CD8-positive, alpha-beta memory T cell (primary cell): ENCODE results near the gene ITPR3. TPM values are rescaled to one million over a fixed set of nuclear protein-coding genes. Genes with fewer than 3 reads are reported as not detected.
A peak's percentile ranks its signal among the peaks of the same experiment; 100 is the strongest.

Source experiments
- CTCF ChIA-PET: fragments of 350-600 bp; sonication (Branson Sonifier 250); formaldehyde crosslinking; loops from one replicate; lab custom pipeline; 2021; ENCODE audit warnings: antibody characterized with exemption; lab: Charles Lee
- POLR2A ChIA-PET: fragments of 350-600 bp; sonication (Branson Sonifier 250); formaldehyde crosslinking; loops from one replicate; lab custom pipeline; 2021; ENCODE audit warnings: antibody characterized with exemption; lab: Charles Lee
- DNase-seq, 5 donors: peaks; one replicate each; pipeline versions ENCODE4 v3.0.0 to v3.0.0-alpha.2; 2020 to 2022; ENCODE audit warnings: mixed read lengths in 1 of 5
- H3K27ac ChIP-seq: one replicate; pipeline ENCODE4 v1.7.0; 2013; ENCODE audit warnings: low read depth, mild to moderate bottlenecking, low read length, moderate library complexity
- H3K27me3 ChIP-seq: 2 replicates; pipeline ENCODE4 v1.7.0; 2013; ENCODE audit warnings: low read length, mild to moderate bottlenecking; ENCODE audit not compliant: insufficient read depth, poor library complexity, severe bottlenecking
- H3K36me3 ChIP-seq: 2 replicates; pipeline ENCODE4 v1.7.0; 2013; ENCODE audit warnings: mild to moderate bottlenecking, low read length, moderate library complexity; ENCODE audit not compliant: insufficient read depth
- H3K4me1 ChIP-seq: 2 replicates; pipeline ENCODE4 v1.7.0; 2013; ENCODE audit warnings: mild to moderate bottlenecking, low read length, moderate library complexity; ENCODE audit not compliant: insufficient read depth
- H3K4me3 ChIP-seq: 2 replicates; pipeline ENCODE4 v1.7.0; 2013; ENCODE audit warnings: mild to moderate bottlenecking, low read length
- H3K9me3 ChIP-seq: 2 replicates; pipeline ENCODE4 v1.7.0; 2013; ENCODE audit warnings: mild to moderate bottlenecking, low read length
- H3K27ac Mint-ChIP-seq, 8 donors: one replicate each; pipeline ENCODE4 v1.8.0; 2020 to 2021; ENCODE audit warnings: mixed read lengths in 8 of 8, mild to moderate bottlenecking in 6 of 8, inconsistent platforms in 3 of 8, moderate library complexity in 3 of 8
- H3K27me3 Mint-ChIP-seq, 2 donors: one replicate each; pipeline ENCODE4 v1.8.0; 2020 to 2021; ENCODE audit warnings: mixed read lengths in 2 of 2, mild to moderate bottlenecking in 1 of 2, moderate library complexity in 1 of 2
- H3K36me3 Mint-ChIP-seq, 3 donors: one replicate each; pipeline ENCODE4 v1.8.0; 2020 to 2021; ENCODE audit warnings: mixed read lengths in 3 of 3, inconsistent platforms in 1 of 3, mild to moderate bottlenecking in 1 of 3
- H3K4me1 Mint-ChIP-seq, 3 donors: one replicate each; pipeline ENCODE4 v1.8.0; 2020 to 2021; ENCODE audit warnings: mixed read lengths in 3 of 3, inconsistent platforms in 1 of 3, mild to moderate bottlenecking in 1 of 3
- H3K4me3 Mint-ChIP-seq, 7 donors: one replicate each; pipeline ENCODE4 v1.8.0; 2020 to 2021; ENCODE audit warnings: mixed read lengths in 7 of 7, mild to moderate bottlenecking in 6 of 7, moderate library complexity in 4 of 7, inconsistent platforms in 2 of 7
- H3K9me3 Mint-ChIP-seq, 5 donors: one replicate each; pipeline ENCODE4 v1.8.0; 2020 to 2022; ENCODE audit warnings: mixed read lengths in 5 of 5, mild to moderate bottlenecking in 3 of 5, moderate library complexity in 2 of 5, inconsistent platforms in 1 of 5
- polyA plus RNA-seq: library from polyadenylated mRNA; unstranded; fragments of 300-500 nt; fragmentation: Illumina TruSeq; gene quantifications from one replicate; pipeline ENCODE4 v1.2.3, GENCODE V29; 2021
- total RNA-seq, 2 experiments: library from RNA; stranded (reverse); gene quantifications; one replicate each; pipeline ENCODE4 v1.2.3, GENCODE V29; 2021

ITPR3 gene
- total and polyA plus RNA-seq, 3 experiments from 2014 or later: 7.9 to 43.3 (median 42.0) TPM

- no peak overlapping the region for H3K27ac ChIP-seq
- no peaks in the 10 kb centered on the region for H3K27me3 ChIP-seq
- Mint-ChIP-seq H3K27ac (peak overlapping the region in 4 of 8 donors; percentile 79 to 91 (median 83)), H3K9me3 (peaks cover 0 to 1% (median 0%) of the 10 kb centered on the region in 5 donors), H3K27me3 (peaks cover 0 to 2% of the 10 kb centered on the region in 2 donors), H3K4me1 (peaks cover 32 to 40% (median 36%) of the 10 kb centered on the region in 3 donors), H3K4me3 (no peak overlapping the region), H3K36me3 (peaks cover 12 to 91% (median 23%) of the 10 kb centered on the region in 3 donors)
- no peaks in the 10 kb centered on the region for H3K9me3 ChIP-seq
- ChIA-PET CTCF (interaction anchor here (1.1 kb wide), 1 partner anchor 11 kb away, joined by 4 read pairs; no protein-coding TSS in a partner anchor), POLR2A (no interaction called here)
- no peak for DNase-seq
- H3K4me3 ChIP-seq: no peak overlapping the region
- H3K36me3 ChIP-seq: peaks cover 52% of the 10 kb centered on the region
- H3K4me1 ChIP-seq: peaks cover 34% of the 10 kb centered on the region
These were observed 68.8 kb downstream of the ITPR3 start for GRCh38 chr6:33689879-33690278.

- Histone ChIP-seq H3K36me3 (peaks cover 51% of the 10 kb centered on the region), H3K27ac (no peak overlapping the region), H3K9me3 (no peaks in the 10 kb centered on the region), H3K4me3 (no peak overlapping the region), H3K27me3 (no peaks in the 10 kb centered on the region), H3K4me1 (peaks cover 43% of the 10 kb centered on the region)
- H3K36me3 Mint-ChIP-seq: peaks cover 12 to 91% (median 23%) of the 10 kb centered on the region in 3 donors
- ChIA-PET CTCF (interaction anchor here (1.1 to 1.5 kb wide), 2 partner anchors 10 to 21 kb away, joined by 3 to 4 read pairs; partner anchors contain the start of gene UQCC2), POLR2A (no interaction called here)
- peaks cover 0 to 2% of the 10 kb centered on the region in 2 donors for H3K27me3 Mint-ChIP-seq
- H3K4me1 Mint-ChIP-seq: peaks cover 36 to 48% (median 41%) of the 10 kb centered on the region in 3 donors
- no peak for DNase-seq
- peaks cover 0 to 1% (median 0%) of the 10 kb centered on the region in 5 donors for H3K9me3 Mint-ChIP-seq
- H3K4me3 Mint-ChIP-seq: no peak overlapping the region
- H3K27ac Mint-ChIP-seq: peak overlapping the region in 6 of 8 donors; percentile 70 to 97 (median 94)
These were observed 69.6 kb downstream of the ITPR3 start for GRCh38 chr6:33690766-33691165.

DNA sequence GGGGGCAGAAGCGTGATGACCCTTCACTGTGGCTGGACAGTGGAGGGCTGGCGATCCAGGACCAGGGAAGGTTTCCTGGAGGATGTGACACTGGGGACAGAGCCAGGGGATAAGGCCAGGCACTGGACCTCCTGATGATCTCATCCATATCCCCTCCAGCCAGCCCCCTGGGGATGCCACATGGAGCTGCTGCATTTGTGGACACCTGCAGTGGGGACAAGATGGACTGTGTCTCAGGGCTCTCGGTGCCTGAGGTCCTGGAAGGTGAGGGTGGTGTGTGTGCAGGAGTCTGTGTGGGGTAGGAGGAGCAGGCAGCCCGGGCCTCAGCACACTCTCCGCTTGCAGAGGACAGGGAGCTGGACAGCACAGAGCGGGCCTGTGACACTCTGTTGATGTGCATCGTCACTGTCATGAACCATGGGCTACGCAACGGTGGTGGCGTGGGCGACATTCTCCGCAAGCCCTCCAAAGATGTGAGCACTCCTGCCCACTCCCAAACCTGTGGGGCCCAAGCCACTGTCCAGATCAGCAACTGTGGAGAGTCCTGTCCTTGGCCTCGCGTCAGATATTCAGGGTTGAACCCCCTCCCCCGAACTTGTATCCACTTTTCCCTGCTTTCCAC, 70.4 kb downstream of the ITPR3 start:
- H3K27me3 Mint-ChIP-seq: peaks cover 0 to 2% of the 10 kb centered on the region in 2 donors
- Histone ChIP-seq H3K4me1 (peaks cover 51% of the 10 kb centered on the region), H3K27ac (peak overlapping the region; percentile 59), H3K9me3 (no peaks in the 10 kb centered on the region), H3K27me3 (no peaks in the 10 kb centered on the region), H3K36me3 (peaks cover 45% of the 10 kb centered on the region), H3K4me3 (no peak overlapping the region)
- no peak for DNase-seq
- H3K4me3 Mint-ChIP-seq: no peak overlapping the region
- peaks cover 12 to 91% (median 20%) of the 10 kb centered on the region in 3 donors for H3K36me3 Mint-ChIP-seq
- POLR2A ChIA-PET: no interaction called here
- CTCF ChIA-PET: interaction anchor here (1.5 kb wide), 1 partner anchor 20 kb away, joined by 3 read pairs; the partner anchor contains the start of gene UQCC2
- H3K4me1 Mint-ChIP-seq: peaks cover 43 to 56% (median 48%) of the 10 kb centered on the region in 3 donors
- H3K27ac Mint-ChIP-seq: peak overlapping the region; percentile 88 to 100 (median 96)
- H3K9me3 Mint-ChIP-seq: peaks cover 0 to 1% (median 0%) of the 10 kb centered on the region in 5 donors

DNA sequence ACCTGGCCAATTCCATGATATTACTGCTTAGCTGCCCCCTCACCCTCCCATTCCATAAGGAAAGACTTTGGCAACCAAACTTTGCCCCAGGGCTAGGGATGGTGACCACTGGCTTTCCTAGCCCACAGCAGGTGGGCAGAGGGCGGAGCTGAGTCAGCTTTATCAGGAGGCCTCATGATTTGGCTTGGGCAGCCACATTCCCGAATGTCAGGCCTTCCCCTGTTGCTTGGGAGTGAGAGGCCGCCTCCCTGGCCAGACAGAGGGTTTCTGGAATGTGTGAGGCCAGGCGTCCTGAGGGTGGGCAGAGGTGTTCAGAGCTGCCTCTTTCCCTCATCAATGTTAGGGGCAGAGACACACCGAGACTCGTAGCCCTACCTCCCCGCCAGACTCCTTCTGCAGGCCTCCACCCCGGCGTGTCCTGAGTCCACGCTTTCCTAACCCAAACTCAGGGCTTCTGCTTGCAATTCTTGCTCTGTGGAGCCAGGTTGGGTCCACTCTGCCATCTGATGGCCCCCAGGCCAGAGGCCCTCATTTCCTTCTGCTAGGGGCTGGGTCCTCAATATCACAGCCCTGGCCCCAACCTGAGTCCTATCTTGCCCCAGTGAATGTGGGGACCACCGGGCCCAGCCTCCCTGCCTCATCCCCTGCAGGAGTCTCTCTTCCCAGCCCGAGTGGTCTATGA, 71.1 kb downstream of the ITPR3 start:
- peak overlapping the region; percentile 94 to 100 (median 98) for H3K27ac Mint-ChIP-seq
- H3K27me3 Mint-ChIP-seq: peaks cover 0 to 2% of the 10 kb centered on the region in 2 donors
- H3K4me1 Mint-ChIP-seq: peaks cover 50 to 62% (median 53%) of the 10 kb centered on the region in 3 donors
- H3K36me3 ChIP-seq: peaks cover 39% of the 10 kb centered on the region
- H3K27me3 ChIP-seq: no peaks in the 10 kb centered on the region
- DNase-seq: no peak
- H3K27ac ChIP-seq: peak overlapping the region; percentile 59
- CTCF ChIA-PET: interaction anchor here (1.1 to 1.5 kb wide), 3 partner anchors 19 to 70 kb away, joined by 3 read pairs; partner anchors contain the start of gene UQCC2
- POLR2A ChIA-PET: no interaction called here
- H3K9me3 ChIP-seq: no peaks in the 10 kb centered on the region
- H3K9me3 Mint-ChIP-seq: peaks cover 0 to 1% (median 0%) of the 10 kb centered on the region in 5 donors
- no peak overlapping the region for H3K4me3 ChIP-seq
- peaks cover 57% of the 10 kb centered on the region for H3K4me1 ChIP-seq
- H3K36me3 Mint-ChIP-seq: peaks cover 10 to 89% (median 19%) of the 10 kb centered on the region in 3 donors
- peak overlapping the region; percentile 13 to 63 (median 60) for H3K4me3 Mint-ChIP-seq

DNA sequence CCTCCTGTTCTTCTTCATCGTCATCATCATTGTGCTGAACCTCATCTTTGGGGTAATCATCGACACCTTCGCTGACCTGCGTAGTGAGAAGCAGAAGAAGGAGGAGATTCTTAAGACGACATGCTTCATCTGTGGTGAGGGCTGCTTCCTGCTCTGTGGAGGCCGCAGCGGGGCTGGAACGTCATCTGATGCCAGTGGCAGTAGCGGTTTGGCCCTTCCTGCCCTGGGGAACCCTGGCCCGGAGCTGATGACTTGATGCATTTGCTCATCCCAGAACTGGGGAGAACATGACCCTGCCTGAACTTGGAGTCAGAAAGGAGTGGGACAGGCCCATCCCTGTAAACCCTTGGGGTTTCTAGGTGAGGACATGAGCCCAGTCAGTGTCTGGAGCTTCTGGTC, 71.6 kb downstream of the ITPR3 start:
- Histone ChIP-seq H3K4me3 (peak overlapping the region; percentile 22), H3K27ac (peak overlapping the region; percentile 59), H3K36me3 (peaks cover 39% of the 10 kb centered on the region), H3K9me3 (no peaks in the 10 kb centered on the region), H3K4me1 (peaks cover 63% of the 10 kb centered on the region), H3K27me3 (no peaks in the 10 kb centered on the region)
- CTCF ChIA-PET: interaction anchor here (1.1 to 1.5 kb wide), 2 partner anchors 60 to 71 kb away, joined by 3 read pairs; no protein-coding TSS in a partner anchor
- H3K36me3 Mint-ChIP-seq: peaks cover 10 to 89% (median 19%) of the 10 kb centered on the region in 3 donors
- peaks cover 55 to 67% (median 57%) of the 10 kb centered on the region in 3 donors for H3K4me1 Mint-ChIP-seq
- H3K4me3 Mint-ChIP-seq: peak overlapping the region; percentile 13 to 63 (median 60)
- peak overlapping the region; percentile 94 to 100 (median 98) for H3K27ac Mint-ChIP-seq
- DNase-seq: peak; percentile 48 to 77 (median 64)
- peaks cover 0 to 2% of the 10 kb centered on the region in 2 donors for H3K27me3 Mint-ChIP-seq
- H3K9me3 Mint-ChIP-seq: peaks cover 0 to 1% (median 0%) of the 10 kb centered on the region in 5 donors
- POLR2A ChIA-PET: interaction anchor here (1.3 kb wide), 1 partner anchor 71 kb away, joined by 3 read pairs; the partner anchor contains the start of gene ITPR3

DNA sequence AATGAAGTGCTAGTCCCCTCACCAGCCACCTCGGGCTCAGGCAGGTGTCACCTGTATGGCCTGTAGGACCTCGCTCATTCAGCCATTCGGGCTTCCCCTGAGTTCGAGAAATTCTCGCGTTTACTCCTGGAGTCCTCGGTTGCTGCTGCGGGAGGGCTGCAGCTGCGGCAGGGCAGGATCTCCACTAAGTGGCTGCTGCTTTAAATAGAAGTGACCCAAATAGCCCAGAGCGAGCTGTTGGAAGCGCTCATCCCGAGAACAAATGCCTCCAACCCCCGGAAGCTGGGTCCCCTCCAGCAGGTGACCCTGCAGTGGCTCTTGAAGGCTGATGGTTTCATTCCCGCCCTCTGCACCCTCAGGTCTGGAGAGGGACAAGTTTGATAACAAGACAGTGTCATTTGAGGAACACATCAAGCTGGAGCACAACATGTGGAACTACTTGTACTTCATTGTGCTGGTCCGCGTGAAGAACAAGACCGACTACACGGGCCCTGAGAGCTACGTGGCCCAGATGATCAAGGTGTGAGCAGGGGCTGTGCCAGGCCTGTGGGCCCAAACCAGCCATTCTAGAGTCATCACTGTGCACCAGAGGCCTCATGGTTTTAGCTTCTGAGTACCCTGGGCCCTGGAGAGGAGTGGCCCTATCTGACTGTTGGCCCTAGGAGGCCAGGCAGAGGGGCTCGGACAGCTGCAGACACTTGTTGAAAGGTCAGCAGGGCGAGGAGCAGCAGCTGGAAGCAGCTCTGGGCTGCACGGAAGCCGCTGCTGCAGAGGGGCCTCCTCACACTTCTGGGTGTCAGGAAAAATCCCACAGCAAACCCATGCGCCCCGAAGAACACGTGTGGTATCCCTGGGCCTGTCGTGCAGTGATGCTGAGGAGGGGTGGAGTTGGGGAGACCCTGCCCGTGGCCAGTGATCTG, 72.3 kb downstream of the ITPR3 start:
- Histone ChIP-seq H3K4me1 (peaks cover 67% of the 10 kb centered on the region), H3K9me3 (no peaks in the 10 kb centered on the region), H3K4me3 (peak overlapping the region; percentile 22), H3K36me3 (peaks cover 39% of the 10 kb centered on the region), H3K27me3 (no peaks in the 10 kb centered on the region), H3K27ac (peak overlapping the region; percentile 59)
- DNase-seq: no peak
- peaks cover 10 to 87% (median 19%) of the 10 kb centered on the region in 3 donors for H3K36me3 Mint-ChIP-seq
- peaks cover 55 to 67% (median 57%) of the 10 kb centered on the region in 3 donors for H3K4me1 Mint-ChIP-seq
- H3K27ac Mint-ChIP-seq: peak overlapping the region; percentile 94 to 100 (median 98)
- peaks cover 0 to 1% (median 0%) of the 10 kb centered on the region in 5 donors for H3K9me3 Mint-ChIP-seq
- ChIA-PET POLR2A (interaction anchor here (0.5 to 1.3 kb wide), 3 partner anchors 18 to 73 kb away, joined by 3 to 4 read pairs (median 3); partner anchors contain the start of genes ITPR3 and UQCC2), CTCF (interaction anchor here (1.1 to 1.5 kb wide), 2 partner anchors 60 to 71 kb away, joined by 3 read pairs; no protein-coding TSS in a partner anchor)
- H3K4me3 Mint-ChIP-seq: peak overlapping the region in 5 of 7 donors; percentile 12 to 81 (median 63)
- peaks cover 0 to 2% of the 10 kb centered on the region in 2 donors for H3K27me3 Mint-ChIP-seq
